Thyroid gland (tissue), 4 donors: ENCODE results near the gene SDHAF2.

Experiments used
- POLR2A ChIP-seq, 2 donors: fragments of 450-650 bp; IDR thresholded peaks; one replicate each; pipeline ENCODE4 v1.6.1; 2017; ENCODE audit warnings: antibody characterized with exemption in 2 of 2, mild to moderate bottlenecking in 2 of 2, moderate library complexity in 1 of 2
- TF ChIP-seq, protein P1 (sequence below), 6 experiments: fragments of 200-600 bp in 3 of 6; fragments of 450-650 bp in 3 of 6; sonication (generic) in 3 of 6; IDR thresholded peaks; one replicate each; pipeline ENCODE4 v1.5.1; 2016 to 2019; ENCODE audit warnings: antibody characterized with exemption in 6 of 6, mild to moderate bottlenecking in 2 of 6, inconsistent platforms in 1 of 6, moderate library complexity in 1 of 6

- TF ChIP-seq, protein P1, sequence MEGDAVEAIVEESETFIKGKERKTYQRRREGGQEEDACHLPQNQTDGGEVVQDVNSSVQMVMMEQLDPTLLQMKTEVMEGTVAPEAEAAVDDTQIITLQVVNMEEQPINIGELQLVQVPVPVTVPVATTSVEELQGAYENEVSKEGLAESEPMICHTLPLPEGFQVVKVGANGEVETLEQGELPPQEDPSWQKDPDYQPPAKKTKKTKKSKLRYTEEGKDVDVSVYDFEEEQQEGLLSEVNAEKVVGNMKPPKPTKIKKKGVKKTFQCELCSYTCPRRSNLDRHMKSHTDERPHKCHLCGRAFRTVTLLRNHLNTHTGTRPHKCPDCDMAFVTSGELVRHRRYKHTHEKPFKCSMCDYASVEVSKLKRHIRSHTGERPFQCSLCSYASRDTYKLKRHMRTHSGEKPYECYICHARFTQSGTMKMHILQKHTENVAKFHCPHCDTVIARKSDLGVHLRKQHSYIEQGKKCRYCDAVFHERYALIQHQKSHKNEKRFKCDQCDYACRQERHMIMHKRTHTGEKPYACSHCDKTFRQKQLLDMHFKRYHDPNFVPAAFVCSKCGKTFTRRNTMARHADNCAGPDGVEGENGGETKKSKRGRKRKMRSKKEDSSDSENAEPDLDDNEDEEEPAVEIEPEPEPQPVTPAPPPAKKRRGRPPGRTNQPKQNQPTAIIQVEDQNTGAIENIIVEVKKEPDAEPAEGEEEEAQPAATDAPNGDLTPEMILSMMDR (IDR thresholded peaks at IDR 0.05), result no peak
- no peak for TF ChIP-seq POLR2A (IDR thresholded peaks at IDR 0.05)
These were observed 42.9 kb downstream of the SDHAF2 start for GRCh38 chr11:61472868-61473267.
